PC-9 (cell line): ENCODE measurements around the gene PLEKHG1.

Experiments
- CTCF ChIP-seq: fragments of 200-600 bp; sonication (generic); conservative IDR thresholded peaks from 2 replicates; pipeline ENCODE4 v1.6.1; 2017; ENCODE audit warnings: mixed run types, antibody characterized with exemption, mild to moderate bottlenecking, moderate library complexity
- EZH2 ChIP-seq: fragments of 200-600 bp; sonication (generic); IDR thresholded peaks from 2 replicates; pipeline ENCODE4 v1.8.0; 2017; ENCODE audit warnings: antibody characterized with exemption, low read depth

- TF ChIP-seq CTCF (no peak), EZH2 (no peak)
Measured at GRCh38 chr6:150631984-150632642, 32.4 kb downstream of the PLEKHG1 start.
